ENCODE data around the gene COL10A1. TPM values are rescaled to one million over a fixed set of nuclear protein-coding genes. Genes with fewer than 3 reads are reported as not detected.

The COL10A1 gene
- polyA plus RNA-seq, 1 donor (not counting 4 experiments of a cell fraction or from before 2014, with no cell fraction given), result not detected

GRCh38 chr6:116173928-116174327, 48.0 kb upstream of the COL10A1 start:
- DNase-seq (ENCODE audit: low read depth, low spot score), result no peak
- no peak for FAIRE-seq

DNA sequence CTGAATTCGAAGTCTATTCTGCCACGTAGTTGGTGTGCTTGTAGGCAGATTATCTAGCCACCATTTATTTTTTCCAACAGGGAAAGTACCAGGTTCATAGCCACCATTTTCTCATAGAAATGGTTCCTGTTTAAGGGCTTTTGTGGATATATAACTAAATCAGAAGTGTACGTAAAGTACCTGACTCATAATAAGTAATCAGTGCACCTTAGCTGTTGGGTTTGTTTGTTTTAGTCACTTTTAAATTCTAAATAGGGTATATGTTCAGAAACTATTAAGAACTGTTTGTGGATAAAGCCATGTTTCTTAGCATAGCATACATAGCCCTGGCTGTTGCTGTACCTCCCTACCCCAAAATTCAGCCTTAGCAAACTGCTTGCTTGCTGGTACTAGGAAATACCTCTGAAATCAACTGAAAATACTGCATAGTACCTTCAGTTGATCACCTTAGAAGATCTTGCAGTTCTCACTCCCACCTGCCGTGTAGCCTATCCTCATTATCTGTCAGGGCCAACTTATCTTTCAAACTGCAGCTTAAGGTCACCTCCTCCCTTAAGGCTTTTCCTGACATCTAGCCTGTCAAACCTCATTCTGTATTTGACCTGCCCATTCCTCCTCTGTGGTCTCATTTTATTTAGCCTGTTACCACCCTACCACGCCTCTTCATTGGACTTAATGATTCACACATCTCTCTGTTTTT, 44.6 kb upstream of the COL10A1 start:
- H3K79me2 ChIP-seq (ENCODE audit: control insufficient read depth, insufficient read depth, low read length), result no peaks in the 10 kb centered on the region
- FAIRE-seq, result no peak
- H2AFZ ChIP-seq (ENCODE audit: control insufficient read depth, low read length), result no peak overlapping the region
- DNase-seq (ENCODE audit: low read depth, low spot score), result no peak
- peaks cover 1% of the 10 kb centered on the region for H3K9me3 ChIP-seq (ENCODE audit: control insufficient read depth, low read depth, low read length)
- no peaks in the 10 kb centered on the region for H3K27me3 ChIP-seq (ENCODE audit: control insufficient read depth, extremely low read depth, insufficient read depth, low read length)
- H3K9me1 ChIP-seq (ENCODE audit: control insufficient read depth, extremely low read depth, insufficient read depth, low read length), result peaks cover 2% of the 10 kb centered on the region
- H3K4me2 ChIP-seq (ENCODE audit: control insufficient read depth, extremely low read depth, insufficient read depth, low read depth, low read length), result no peak overlapping the region
- no peak overlapping the region for H3K27ac ChIP-seq (ENCODE audit: control insufficient read depth, insufficient read depth, low read length)
- no peaks in the 10 kb centered on the region for H3K4me1 ChIP-seq (ENCODE audit: control insufficient read depth, extremely low read depth, insufficient read depth, low read length)
- dilution Hi-C loops (cut with MboI; ENCODE audit: extremely low pct_ligation_motif_present, low sequenced_read_pairs), result no loop called here
- TF ChIP-seq EZH2 (IDR thresholded peaks at IDR 0.05; ENCODE audit: low read length), result no peak
- TF ChIP-seq, protein P1, sequence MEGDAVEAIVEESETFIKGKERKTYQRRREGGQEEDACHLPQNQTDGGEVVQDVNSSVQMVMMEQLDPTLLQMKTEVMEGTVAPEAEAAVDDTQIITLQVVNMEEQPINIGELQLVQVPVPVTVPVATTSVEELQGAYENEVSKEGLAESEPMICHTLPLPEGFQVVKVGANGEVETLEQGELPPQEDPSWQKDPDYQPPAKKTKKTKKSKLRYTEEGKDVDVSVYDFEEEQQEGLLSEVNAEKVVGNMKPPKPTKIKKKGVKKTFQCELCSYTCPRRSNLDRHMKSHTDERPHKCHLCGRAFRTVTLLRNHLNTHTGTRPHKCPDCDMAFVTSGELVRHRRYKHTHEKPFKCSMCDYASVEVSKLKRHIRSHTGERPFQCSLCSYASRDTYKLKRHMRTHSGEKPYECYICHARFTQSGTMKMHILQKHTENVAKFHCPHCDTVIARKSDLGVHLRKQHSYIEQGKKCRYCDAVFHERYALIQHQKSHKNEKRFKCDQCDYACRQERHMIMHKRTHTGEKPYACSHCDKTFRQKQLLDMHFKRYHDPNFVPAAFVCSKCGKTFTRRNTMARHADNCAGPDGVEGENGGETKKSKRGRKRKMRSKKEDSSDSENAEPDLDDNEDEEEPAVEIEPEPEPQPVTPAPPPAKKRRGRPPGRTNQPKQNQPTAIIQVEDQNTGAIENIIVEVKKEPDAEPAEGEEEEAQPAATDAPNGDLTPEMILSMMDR (optimal IDR thresholded peaks at IDR 0.05 in 1 of 3, IDR thresholded peaks at IDR 0.05 in 1 of 3, conservative IDR thresholded peaks at IDR 0.05 in 1 of 3; ENCODE audit: extremely low read depth in 1 of 3, insufficient read depth in 2 of 3, low read length in 3 of 3), result no peak
- no peaks in the 10 kb centered on the region for H4K20me1 ChIP-seq (ENCODE audit: control insufficient read depth, extremely low read depth, insufficient read depth, low read length)
- H3K9ac ChIP-seq (ENCODE audit: control insufficient read depth, extremely low read depth, insufficient read depth, low read length), result no peak overlapping the region
- H3K36me3 ChIP-seq (ENCODE audit: control insufficient read depth in 2 of 2, extremely low read depth in 1 of 2, insufficient read depth in 2 of 2, low read length in 2 of 2), result no peaks in the 10 kb centered on the region
- H3K4me3 ChIP-seq (ENCODE audit: control insufficient read depth in 2 of 3, extremely low read depth in 1 of 3, insufficient read depth in 2 of 3, low read depth in 1 of 3, low read length in 3 of 3), result no peak overlapping the region

More at GRCh38 chr6:116173928-116174327, 48.0 kb upstream of the COL10A1 start:
- no peak overlapping the region for H3K9ac ChIP-seq (ENCODE audit: control insufficient read depth, extremely low read depth, insufficient read depth, low read length)
- peaks cover 2% of the 10 kb centered on the region for H3K9me1 ChIP-seq (ENCODE audit: control insufficient read depth, extremely low read depth, insufficient read depth, low read length)
- H3K4me2 ChIP-seq (ENCODE audit: control insufficient read depth, extremely low read depth, insufficient read depth, low read depth, low read length), result no peak overlapping the region
- no peak overlapping the region for H3K27ac ChIP-seq (ENCODE audit: control insufficient read depth, insufficient read depth, low read length)
- no peak overlapping the region for H3K4me3 ChIP-seq (ENCODE audit: control insufficient read depth in 2 of 3, extremely low read depth in 1 of 3, insufficient read depth in 2 of 3, low read depth in 1 of 3, low read length in 3 of 3)
- TF ChIP-seq, protein P1 (optimal IDR thresholded peaks at IDR 0.05 in 1 of 3, IDR thresholded peaks at IDR 0.05 in 1 of 3, conservative IDR thresholded peaks at IDR 0.05 in 1 of 3; ENCODE audit: extremely low read depth in 1 of 3, insufficient read depth in 2 of 3, low read length in 3 of 3), result no peak
- TF ChIP-seq EZH2 (IDR thresholded peaks at IDR 0.05; ENCODE audit: low read length), result no peak
- no peaks in the 10 kb centered on the region for H3K79me2 ChIP-seq (ENCODE audit: control insufficient read depth, insufficient read depth, low read length)
- peaks cover 1% of the 10 kb centered on the region for H3K9me3 ChIP-seq (ENCODE audit: control insufficient read depth, low read depth, low read length)
- no peaks in the 10 kb centered on the region for H3K36me3 ChIP-seq (ENCODE audit: control insufficient read depth in 2 of 2, extremely low read depth in 1 of 2, insufficient read depth in 2 of 2, low read length in 2 of 2)
- H2AFZ ChIP-seq (ENCODE audit: control insufficient read depth, low read length), result no peak overlapping the region
- H3K27me3 ChIP-seq (ENCODE audit: control insufficient read depth, extremely low read depth, insufficient read depth, low read length), result no peaks in the 10 kb centered on the region
- H4K20me1 ChIP-seq (ENCODE audit: control insufficient read depth, extremely low read depth, insufficient read depth, low read length), result no peaks in the 10 kb centered on the region
- dilution Hi-C loops (cut with MboI; ENCODE audit: extremely low pct_ligation_motif_present, low sequenced_read_pairs), result no loop called here
- H3K4me1 ChIP-seq (ENCODE audit: control insufficient read depth, extremely low read depth, insufficient read depth, low read length), result no peaks in the 10 kb centered on the region
